NB4 (cell line): ENCODE results near the gene PCDHB10.
"Not testable (repeated sequence)": the region's sequence is repeated elsewhere in the genome, so short reads cannot be mapped to it uniquely, and the experiment has no call there.

Source experiments
- DNase-seq: peaks from one replicate; pipeline ENCODE4 v3.0.0; 2010; ENCODE audit warnings: low read depth
- H3K4me3 ChIP-seq: one replicate; pipeline ENCODE4 v1.5.1; 2011; ENCODE audit warnings: mild to moderate bottlenecking, low read depth, low read length, moderate library complexity
- MYC ChIP-seq: IDR thresholded peaks from 2 replicates; pipeline ENCODE4 v1.6.1; 2011; ENCODE audit warnings: low read depth, low read length
- POLR2A ChIP-seq: IDR thresholded peaks from 2 replicates; pipeline ENCODE4 v1.6.1; 2011; ENCODE audit warnings: mild to moderate bottlenecking; ENCODE audit not compliant: insufficient read length; ENCODE audit errors: extremely low read depth
- TF ChIP-seq, protein P1 (sequence below): IDR thresholded peaks from one replicate; pipeline ENCODE4 v1.5.1; 2012; ENCODE audit warnings: low read depth, low read length
- TF ChIP-seq, protein P2 (sequence below): IDR thresholded peaks from 2 replicates; pipeline ENCODE4 v1.6.1; 2011; ENCODE audit warnings: low read depth, low read length

Gene PCDHB10

DNA sequence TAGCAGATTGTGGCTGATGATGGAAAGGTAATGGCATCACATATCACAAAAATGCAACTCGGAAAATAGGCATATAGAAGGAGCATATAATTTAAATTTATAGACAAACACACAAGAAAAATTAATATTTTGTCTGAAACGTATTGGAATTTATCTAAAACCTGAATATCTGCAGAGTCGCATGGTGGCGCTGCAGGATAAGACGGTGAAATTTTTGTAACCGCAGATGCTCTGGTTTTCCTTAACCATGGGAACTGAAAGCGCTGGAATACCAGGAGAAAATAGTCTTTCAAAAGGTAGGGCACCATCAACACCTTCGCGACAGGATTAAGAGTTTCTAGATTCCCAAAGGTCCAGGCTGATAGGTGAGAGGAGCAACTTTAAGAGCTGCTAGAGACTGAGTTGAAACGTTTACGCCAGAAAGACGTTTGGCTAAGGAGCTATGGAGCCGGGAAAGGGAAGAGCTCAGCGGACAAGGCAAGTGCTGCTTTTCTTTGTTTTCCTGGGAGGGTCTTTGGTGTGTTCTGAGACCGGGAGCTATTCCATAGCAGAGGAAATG lies 42.0 kb downstream of the PCDHB10 start:
- TF ChIP-seq, protein P1, sequence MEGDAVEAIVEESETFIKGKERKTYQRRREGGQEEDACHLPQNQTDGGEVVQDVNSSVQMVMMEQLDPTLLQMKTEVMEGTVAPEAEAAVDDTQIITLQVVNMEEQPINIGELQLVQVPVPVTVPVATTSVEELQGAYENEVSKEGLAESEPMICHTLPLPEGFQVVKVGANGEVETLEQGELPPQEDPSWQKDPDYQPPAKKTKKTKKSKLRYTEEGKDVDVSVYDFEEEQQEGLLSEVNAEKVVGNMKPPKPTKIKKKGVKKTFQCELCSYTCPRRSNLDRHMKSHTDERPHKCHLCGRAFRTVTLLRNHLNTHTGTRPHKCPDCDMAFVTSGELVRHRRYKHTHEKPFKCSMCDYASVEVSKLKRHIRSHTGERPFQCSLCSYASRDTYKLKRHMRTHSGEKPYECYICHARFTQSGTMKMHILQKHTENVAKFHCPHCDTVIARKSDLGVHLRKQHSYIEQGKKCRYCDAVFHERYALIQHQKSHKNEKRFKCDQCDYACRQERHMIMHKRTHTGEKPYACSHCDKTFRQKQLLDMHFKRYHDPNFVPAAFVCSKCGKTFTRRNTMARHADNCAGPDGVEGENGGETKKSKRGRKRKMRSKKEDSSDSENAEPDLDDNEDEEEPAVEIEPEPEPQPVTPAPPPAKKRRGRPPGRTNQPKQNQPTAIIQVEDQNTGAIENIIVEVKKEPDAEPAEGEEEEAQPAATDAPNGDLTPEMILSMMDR = peak; percentile 29
- TF ChIP-seq POLR2A = no peak
- H3K4me3 ChIP-seq = no peak overlapping the region
- no peak for DNase-seq

DNA sequence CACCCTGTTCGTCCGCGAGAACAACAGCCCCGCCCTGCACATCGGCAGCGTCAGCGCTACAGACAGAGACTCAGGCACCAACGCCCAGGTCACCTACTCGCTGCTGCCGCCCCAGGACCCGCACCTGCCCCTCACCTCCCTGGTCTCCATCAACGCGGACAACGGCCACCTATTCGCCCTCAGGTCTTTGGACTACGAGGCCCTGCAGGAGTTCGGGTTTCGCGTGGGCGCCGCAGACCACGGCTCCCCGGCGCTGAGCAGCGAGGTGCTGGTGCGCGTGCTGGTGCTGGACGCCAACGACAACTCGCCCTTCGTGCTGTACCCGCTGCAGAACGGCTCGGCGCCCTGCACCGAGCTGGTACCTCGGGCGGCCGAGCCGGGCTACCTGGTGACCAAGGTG lies 43.8 kb downstream of the PCDHB10 start:
- not testable (repeated sequence) for DNase-seq, H3K4me3 ChIP-seq

DNA sequence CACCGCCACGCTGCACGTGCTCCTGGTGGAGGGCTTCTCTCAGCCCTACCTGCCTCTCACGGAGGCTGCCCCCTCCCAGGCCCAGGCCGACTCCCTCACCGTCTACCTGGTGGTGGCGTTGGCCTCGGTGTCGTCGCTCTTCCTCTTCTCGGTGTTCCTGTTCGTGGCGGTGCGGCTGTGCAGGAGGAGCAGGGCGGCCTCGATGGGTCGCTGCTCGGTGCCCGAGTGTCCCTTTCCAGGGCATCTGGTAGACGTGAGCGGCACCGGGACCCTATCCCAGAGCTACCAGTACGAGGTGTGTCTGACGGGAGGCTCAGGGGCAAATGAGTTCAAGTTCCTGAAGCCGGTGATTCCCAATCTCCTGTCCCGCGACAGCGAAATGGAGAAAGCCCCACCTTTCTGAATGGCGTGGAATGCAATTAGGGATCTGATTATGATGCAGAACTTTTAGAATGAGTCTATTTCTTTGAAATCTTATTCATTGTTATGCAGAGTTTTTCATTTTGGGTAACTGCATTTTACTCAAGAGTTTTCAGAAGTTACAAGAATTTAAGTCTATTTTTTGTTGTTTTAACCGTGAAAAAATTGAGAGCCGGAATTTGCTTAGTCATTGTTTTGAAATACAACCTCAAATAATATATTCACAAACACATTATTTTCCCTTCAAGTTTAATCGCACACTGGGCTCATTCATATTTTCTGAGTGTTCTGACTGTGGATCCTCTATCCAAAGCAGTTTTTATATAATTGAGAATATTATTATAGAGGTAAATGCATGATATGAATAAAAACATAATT lies 44.6 kb downstream of the PCDHB10 start:
- H3K4me3 ChIP-seq = no peak overlapping the region
- DNase-seq = no peak
- TF ChIP-seq POLR2A (no peak), MYC (no peak)
- TF ChIP-seq, protein P2, sequence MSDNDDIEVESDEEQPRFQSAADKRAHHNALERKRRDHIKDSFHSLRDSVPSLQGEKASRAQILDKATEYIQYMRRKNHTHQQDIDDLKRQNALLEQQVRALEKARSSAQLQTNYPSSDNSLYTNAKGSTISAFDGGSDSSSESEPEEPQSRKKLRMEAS = no peak
- TF ChIP-seq, protein P1 = no peak

DNA sequence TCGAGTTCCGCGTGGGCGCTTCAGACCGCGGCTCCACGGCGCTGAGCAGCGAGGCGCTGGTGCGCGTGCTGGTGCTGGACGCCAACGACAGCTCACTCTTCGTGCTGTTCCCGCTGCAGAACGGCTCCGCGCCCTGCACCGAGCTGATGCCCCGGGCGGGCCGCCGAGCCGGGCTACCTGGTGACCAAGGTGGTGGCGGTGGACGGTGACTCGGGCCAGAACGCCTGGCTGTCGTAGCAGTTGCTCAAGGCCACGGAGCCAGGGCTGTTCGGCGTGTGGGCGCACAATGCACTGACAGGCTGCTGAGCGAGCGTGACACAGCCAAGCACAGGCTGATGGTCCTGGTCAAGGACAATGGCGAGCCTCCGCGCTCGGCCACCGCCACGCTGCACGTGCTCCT lies 49.3 kb downstream of the PCDHB10 start:
- TF ChIP-seq, protein P1 = no peak
- TF ChIP-seq POLR2A = no peak
- no peak for TF ChIP-seq MYC
- TF ChIP-seq, protein P2 = no peak
- no peak for DNase-seq
- no peak overlapping the region for H3K4me3 ChIP-seq
